LNCaP clone FGC (cell line): ENCODE results near the gene MED13L.

ENCODE experiments used
- DNase-seq: peaks from one replicate; pipeline ENCODE4 v3.0.0-alpha.2; 2011; ENCODE audit warnings: low read depth
- H3K4me3 ChIP-seq: 2 replicates; pipeline ENCODE4 v1.5.1; 2011; ENCODE audit warnings: mild to moderate bottlenecking, low read depth, low read length, control low read depth
- CTCF ChIP-seq: IDR thresholded peaks from 2 replicates; pipeline ENCODE4 v1.5.1; 2012; ENCODE audit warnings: mild to moderate bottlenecking; ENCODE audit not compliant: control insufficient read depth, insufficient read depth; ENCODE audit errors: extremely low read depth

MED13L gene

GRCh38 chr12:116060764-116061163 is 216.7 kb downstream of the MED13L start:
- no peak for TF ChIP-seq CTCF
- no peak for DNase-seq
- no peak overlapping the region for H3K4me3 ChIP-seq

GRCh38 chr12:116059904-116060303 is 217.6 kb downstream of the MED13L start:
- no peak for DNase-seq
- no peak for TF ChIP-seq CTCF
- H3K4me3 ChIP-seq, result no peak overlapping the region

- no peak for TF ChIP-seq CTCF
- H3K4me3 ChIP-seq, result no peak overlapping the region
- no peak for DNase-seq
These were observed 218.9 kb downstream of the MED13L start for GRCh38 chr12:116058574-116058973.

GRCh38 chr12:116057356-116057755 is 220.1 kb downstream of the MED13L start:
- no peak for DNase-seq
- TF ChIP-seq CTCF, result no peak
- no peak overlapping the region for H3K4me3 ChIP-seq

- no peak for DNase-seq
- no peak for TF ChIP-seq CTCF
These were observed 221.4 kb downstream of the MED13L start for GRCh38 chr12:116055895-116056607.

GRCh38 chr12:116054280-116054679 is 223.2 kb downstream of the MED13L start:
- no peak for TF ChIP-seq CTCF
- no peak for DNase-seq
- no peak overlapping the region for H3K4me3 ChIP-seq

More at GRCh38 chr12:116055895-116056607, 221.4 kb downstream of the MED13L start:
- no peak overlapping the region for H3K4me3 ChIP-seq
